Anterior cingulate cortex (tissue), 58 donors: ENCODE data around the gene SEMA6A.

Source experiments
- DNase-seq, 58 donors: peaks; one replicate each; lab custom pipeline; 2025; lab: John Stamatoyannopoulos, UW

The SEMA6A gene

DNA sequence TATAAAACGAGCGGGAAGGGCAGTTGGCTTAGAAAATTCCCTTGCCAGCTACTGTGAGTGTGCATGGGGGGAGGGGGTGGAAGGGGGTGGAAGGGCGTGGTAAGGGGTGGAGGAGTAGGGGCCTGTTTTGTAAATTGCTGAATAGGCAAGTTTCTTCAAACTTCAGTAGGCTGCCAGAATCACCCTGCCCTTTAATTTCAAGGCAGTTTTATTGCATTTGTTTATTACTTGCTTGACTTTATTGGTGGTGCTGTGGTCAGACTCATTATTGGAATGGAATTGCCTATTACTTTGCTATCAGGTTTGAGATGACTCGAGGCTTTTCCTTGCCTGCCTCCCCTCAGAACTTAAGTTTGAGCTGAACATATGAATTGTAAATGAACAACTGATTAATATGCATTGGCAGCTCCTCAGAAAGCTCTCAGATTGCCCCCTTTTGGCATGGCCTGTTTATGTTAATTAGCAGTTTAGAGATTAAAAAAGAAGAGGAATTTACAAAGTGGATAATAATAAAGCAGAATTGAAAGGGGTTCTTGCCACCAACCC, 76.0 kb downstream of the SEMA6A start:
- peak in 1 of 58 donors; percentile 19 for DNase-seq

GRCh38 chr5:116497631-116498030, 77.0 kb downstream of the SEMA6A start:
- no peak for DNase-seq

- no peak for DNase-seq
Measured at GRCh38 chr5:116495786-116496357, 78.8 kb downstream of the SEMA6A start.

GRCh38 chr5:116494784-116495450, 79.7 kb downstream of the SEMA6A start:
- no peak for DNase-seq

DNA sequence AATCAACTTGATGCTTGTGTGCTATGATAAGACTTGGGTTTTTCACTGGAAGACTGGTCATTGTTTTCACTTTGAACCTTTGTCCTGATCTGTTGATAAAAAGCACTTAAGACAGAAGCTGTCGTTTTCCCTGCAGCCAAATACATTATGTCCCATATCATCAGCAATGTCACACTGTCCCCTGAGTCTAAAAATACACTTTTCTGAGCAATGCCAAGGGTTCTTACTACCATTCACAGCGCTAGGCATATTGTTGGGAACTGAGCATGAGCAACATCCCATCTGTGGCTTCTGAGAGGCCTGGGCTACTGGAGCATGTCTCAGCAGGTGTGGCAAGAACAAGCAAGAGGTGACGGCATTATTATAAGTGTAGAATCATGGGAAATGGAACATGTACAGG, 81.8 kb downstream of the SEMA6A start:
- DNase-seq = no peak

DNA sequence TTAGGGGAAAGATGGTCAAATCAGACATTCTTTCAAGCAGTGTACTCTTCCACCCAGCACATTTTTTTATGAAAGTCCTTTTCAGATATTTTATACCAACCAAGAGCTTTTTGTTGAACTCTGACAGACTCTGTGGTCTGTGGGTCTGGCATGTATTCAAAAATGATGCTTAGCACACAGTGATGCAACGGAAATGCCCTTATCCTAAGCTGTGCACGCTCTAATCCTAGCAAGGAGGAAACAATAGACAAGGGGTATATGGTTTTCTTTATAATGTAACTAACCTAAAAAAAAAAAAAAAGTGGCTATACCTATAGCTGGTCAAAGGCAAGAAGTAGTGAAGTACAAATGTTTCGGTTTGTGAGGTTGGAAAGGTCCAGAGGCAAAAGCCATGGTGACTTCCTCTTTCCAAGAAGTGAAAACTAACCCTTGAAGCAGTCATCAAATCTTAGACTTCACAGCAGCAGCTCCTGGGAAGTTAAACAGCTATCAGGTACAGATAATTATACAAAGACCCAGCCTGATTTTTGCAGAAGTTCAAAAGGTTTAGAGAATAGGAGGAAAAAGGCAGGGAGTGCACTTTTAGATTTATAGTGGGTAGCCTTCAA, 82.5 kb downstream of the SEMA6A start:
- DNase-seq = peak in 1 of 58 donors; percentile 2

DNA sequence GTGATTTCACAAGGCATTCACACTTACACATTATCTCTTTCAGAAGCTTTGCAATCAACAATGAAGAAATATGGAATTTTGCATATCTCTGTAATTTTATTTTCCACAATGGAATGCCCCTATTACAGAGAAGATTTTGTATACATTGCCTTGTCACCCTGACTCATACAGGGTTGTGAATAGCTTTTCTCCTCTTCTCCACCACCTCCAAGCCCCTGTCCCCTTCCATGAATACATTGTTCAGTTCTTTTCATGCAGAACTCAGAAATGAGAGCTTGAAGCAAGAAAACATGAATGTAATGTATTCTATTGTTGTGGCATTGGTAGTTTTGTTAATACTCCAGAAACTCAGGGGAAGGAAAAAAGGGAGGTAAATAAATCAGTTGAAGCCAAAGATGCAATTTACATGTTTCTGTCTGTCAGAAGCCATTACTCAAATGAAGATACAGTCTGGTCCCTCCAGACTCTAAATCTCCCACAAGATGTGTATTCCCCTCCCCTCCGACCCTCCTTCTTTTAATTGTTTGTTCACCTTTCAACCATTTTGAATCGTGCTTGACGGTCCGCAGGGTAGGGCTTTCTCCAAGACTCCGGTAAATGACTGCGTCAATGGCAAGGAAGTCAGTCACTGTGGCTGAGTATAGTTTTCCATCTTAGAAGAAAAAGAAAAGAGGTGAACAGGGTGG, 86.1 kb downstream of the SEMA6A start:
- no peak for DNase-seq

DNA sequence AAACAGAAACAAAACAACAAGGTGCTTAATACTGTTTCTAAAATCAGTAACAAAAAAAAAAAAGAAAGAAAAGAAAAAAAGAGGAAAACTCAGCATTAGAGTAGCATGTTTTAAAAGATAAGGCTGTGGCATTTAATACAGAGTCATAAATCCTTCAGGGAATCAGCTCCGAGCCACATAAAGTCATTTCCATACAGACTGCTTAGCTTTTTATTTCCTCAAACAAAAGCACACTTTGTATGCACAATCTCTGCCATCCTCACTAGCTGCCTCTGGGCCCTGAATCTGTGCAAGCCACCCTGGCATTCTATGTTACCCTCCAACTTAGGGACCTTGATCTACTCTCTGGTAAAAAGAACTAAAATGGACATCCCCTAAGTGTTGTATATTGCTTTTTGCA, 87.6 kb downstream of the SEMA6A start:
- DNase-seq = peak in 1 of 58 donors; percentile 22

- DNase-seq = no peak
Measured at GRCh38 chr5:116486588-116486987, 88.0 kb downstream of the SEMA6A start.

- DNase-seq = no peak
Measured at GRCh38 chr5:116484645-116485044, 90.0 kb downstream of the SEMA6A start.

DNA sequence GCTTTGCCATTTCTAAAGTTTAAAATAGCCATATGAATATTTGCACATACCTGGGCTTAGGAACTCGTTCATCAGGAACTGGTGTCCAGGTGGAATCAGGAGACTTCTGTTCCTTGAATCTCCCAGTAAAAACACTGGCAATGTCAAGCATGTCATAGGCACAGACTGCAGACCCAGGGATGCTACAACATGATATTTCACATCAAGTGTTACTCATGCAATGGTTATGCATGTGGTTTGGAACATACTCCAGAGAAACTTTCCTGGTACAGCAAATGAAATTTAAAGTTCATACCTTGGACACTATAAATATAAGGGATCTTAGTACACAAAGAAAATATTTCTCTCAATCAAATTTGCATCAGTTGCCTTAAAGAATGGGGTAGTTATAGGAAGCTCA, 92.2 kb downstream of the SEMA6A start:
- no peak for DNase-seq

DNA sequence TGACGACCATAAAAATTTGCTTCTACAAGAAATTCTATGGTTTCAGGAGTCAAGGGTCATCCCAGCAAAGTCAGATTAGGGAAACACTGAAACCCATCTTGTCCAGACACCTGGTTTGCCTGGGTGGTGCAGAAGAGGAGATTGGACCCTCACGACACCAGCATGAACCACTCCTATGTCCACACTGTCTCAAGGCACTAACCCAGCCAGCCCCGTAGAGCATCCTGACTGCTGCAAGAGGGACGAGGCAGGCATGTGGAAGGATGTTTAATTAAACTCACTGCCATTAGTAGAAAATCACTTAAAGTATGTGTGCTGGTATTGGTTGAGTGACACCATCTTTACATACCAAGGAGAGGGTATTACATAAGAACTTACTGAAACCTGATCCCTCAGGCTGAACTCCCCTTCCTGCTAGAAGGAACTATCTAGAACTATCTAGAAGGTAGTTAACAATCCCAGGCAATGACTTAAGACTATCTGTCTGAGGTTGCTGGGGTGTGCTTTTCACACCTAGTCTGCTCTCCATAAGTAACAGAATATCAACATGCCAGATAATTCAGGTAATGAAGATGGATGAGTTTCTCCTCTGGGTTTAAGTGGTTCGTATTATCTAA, 93.6 kb downstream of the SEMA6A start:
- no peak for DNase-seq

- peak in 21 of 58 donors; percentile 4 to 61 (median 21) for DNase-seq
Measured at GRCh38 chr5:116479776-116480675, 94.6 kb downstream of the SEMA6A start.

- DNase-seq = no peak
Measured at GRCh38 chr5:116478491-116478890, 96.1 kb downstream of the SEMA6A start.

DNA sequence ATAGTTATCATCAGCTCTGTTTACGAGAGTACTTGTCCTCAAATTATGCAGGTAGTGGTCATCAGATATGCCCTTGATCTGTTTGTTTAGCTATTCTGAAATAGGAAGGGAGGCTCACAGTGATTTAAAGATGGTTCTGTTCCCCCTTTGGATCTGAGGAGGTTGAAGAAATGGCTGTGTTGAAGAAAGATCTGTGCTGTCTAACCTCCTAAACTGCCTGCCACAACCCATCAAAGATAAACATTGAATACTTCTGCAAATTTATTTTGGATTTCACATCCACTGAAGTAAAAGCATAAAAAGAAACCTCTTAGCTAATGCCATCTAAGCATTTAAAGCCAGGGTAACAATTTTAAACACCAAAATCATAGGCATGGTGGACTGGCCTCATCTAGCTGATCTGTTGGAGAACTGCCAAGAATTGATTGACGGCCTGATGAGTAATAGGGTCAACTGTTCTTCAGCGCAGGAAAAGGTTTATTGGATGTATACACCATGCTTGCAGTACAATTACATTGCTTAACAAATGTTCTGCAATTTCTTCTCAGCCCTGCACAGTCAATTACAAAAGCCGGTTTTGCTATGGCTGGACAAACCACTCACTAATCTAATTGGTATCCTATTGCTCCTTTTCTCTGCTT, 97.6 kb downstream of the SEMA6A start:
- no peak for DNase-seq

DNA sequence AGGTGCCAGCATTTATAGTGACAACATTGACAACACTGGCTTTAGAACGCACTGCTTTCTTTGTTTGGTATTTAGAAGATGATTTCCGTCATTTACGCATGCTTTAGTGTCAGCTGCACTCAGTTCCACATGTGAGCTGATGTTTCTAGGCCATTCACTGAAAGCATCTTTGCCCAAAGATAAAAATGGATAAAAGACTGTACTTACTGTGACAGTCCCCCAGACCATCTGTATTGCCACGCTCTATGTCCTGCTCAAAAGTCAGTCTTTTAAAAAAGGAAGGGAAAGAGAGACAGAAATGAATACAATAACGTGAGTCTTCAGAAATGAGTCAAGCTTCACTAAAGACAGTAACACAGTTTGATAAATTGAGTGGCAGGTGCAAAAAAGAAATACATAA, 99.3 kb downstream of the SEMA6A start:
- DNase-seq = no peak

GRCh38 chr5:116473706-116474105, 100.9 kb downstream of the SEMA6A start:
- no peak for DNase-seq

- DNase-seq = no peak
Measured at GRCh38 chr5:116472274-116472673, 102.3 kb downstream of the SEMA6A start.

DNA sequence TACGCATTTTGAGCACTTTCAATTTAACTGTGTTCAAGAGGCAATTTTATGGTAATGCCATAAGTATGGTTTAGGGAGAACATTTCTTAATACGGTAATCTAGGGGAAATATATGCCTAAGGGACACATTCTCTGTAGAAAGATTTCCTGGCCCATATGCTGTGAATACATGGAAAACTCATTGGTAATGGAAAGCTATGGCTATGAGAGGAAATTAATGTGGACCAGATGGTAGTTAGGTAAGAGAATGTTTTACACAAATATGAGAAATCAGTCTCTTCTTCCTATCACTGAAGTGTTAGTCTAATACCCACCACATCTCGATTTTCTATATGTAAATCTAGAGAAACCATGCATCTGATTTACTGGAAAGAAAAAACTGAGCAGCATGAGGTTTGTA, 105.0 kb downstream of the SEMA6A start:
- no peak for DNase-seq
